SK-N-SH (cell line): Measurements from ENCODE around the gene INTS6. TPM values are rescaled to one million over a fixed set of nuclear protein-coding genes. Genes with fewer than 3 reads are reported as not detected.

ENCODE experiments used
- CTCF ChIA-PET: fragments of 300-600, 350-600 bp; formaldehyde crosslinking; extraction: SDS; loops from one replicate; lab custom pipeline; 2021; lab: Yijun Ruan, JAX
- POLR2A ChIA-PET: fragments of 350-600 bp; sonication (Branson Sonifier 250); formaldehyde crosslinking; extraction: SDS; loops from one replicate; lab custom pipeline; 2020; ENCODE audit warnings: antibody characterized with exemption, inconsistent platforms; lab: Yijun Ruan, JAX
- DNase-seq: peaks from one replicate; pipeline ENCODE4 v3.0.0; 2012
- H2AFZ ChIP-seq: fragments of 200-600 bp; sonication (generic); 2 replicates; pipeline ENCODE4 v1.8.1; 2016; ENCODE audit warnings: antibody characterized with exemption, mild to moderate bottlenecking, low read depth
- H3F3A ChIP-seq: fragments of 200-600 bp; sonication (generic); replicated peaks from 2 replicates; pipeline ENCODE3; 2016; ENCODE audit warnings: antibody characterized with exemption, mild to moderate bottlenecking; ENCODE audit not compliant: insufficient read depth
- H3K27ac ChIP-seq, 2 experiments: fragments of 200-500 bp in 1 of 2; fragments of 200-600 bp in 1 of 2; sonication (Bioruptor generic) in 1 of 2; sonication (generic), shearing (Covaris generic) in 1 of 2; 2 replicates each; pipeline versions ENCODE4 v1.5.1 to v1.6.1; 2014 to 2016; ENCODE audit warnings: low read depth in 2 of 2, inconsistent platforms in 1 of 2, low read length in 1 of 2, mild to moderate bottlenecking in 1 of 2, mixed read lengths in 1 of 2
- H3K27me3 ChIP-seq: fragments of 200-600 bp; sonication (generic), shearing (Covaris generic); 2 replicates; pipeline ENCODE4 v1.6.1; 2016; ENCODE audit warnings: mixed run types; ENCODE audit not compliant: insufficient read depth
- H3K36me3 ChIP-seq, 2 experiments: fragments of 200-500 bp in 1 of 2; fragments of 200-600 bp in 1 of 2; sonication (Bioruptor generic) in 1 of 2; sonication (generic) in 1 of 2; replicated peaks in 1 of 2; 2 replicates each; pipeline versions ENCODE3 to v1.5.1; 2014 to 2016; ENCODE audit warnings: low read length in 1 of 2, mild to moderate bottlenecking in 1 of 2; ENCODE audit not compliant: insufficient read depth in 2 of 2, control insufficient read depth in 1 of 2
- H3K4me1 ChIP-seq, 2 experiments: fragments of 200-500 bp in 1 of 2; fragments of 200-600 bp in 1 of 2; sonication (Bioruptor generic) in 1 of 2; sonication (generic), shearing (Covaris generic) in 1 of 2; 2 replicates each; pipeline versions ENCODE4 v1.5.1 to v1.6.1; 2014 to 2016; ENCODE audit warnings: low read depth in 1 of 2, low read length in 1 of 2, mixed run types in 1 of 2; ENCODE audit not compliant: insufficient read depth in 2 of 2, control insufficient read depth in 1 of 2
- H3K4me2 ChIP-seq: fragments of 200-600 bp; sonication (generic), shearing (Covaris generic); 2 replicates; pipeline ENCODE4 v1.6.1; 2017; ENCODE audit warnings: mixed run types
- H3K4me3 ChIP-seq, 2 experiments: fragments of 200-500 bp in 1 of 2; fragments of 200-600 bp in 1 of 2; sonication (Bioruptor generic) in 1 of 2; sonication (generic), shearing (Covaris generic) in 1 of 2; 2 replicates each; pipeline versions ENCODE4 v1.5.1 to v1.8.1; 2014 to 2016; ENCODE audit warnings: low read depth in 2 of 2, inconsistent platforms in 1 of 2, low read length in 1 of 2, mild to moderate bottlenecking in 1 of 2, mixed read lengths in 1 of 2, moderate library complexity in 1 of 2
- H3K79me2 ChIP-seq: fragments of 200-600 bp; sonication (generic); 2 replicates; pipeline ENCODE4 v1.8.1; 2017; ENCODE audit warnings: mild to moderate bottlenecking; ENCODE audit not compliant: insufficient read depth
- H3K9ac ChIP-seq: fragments of 200-600 bp; sonication (generic); 2 replicates; pipeline ENCODE4 v1.6.1; 2017; ENCODE audit warnings: mixed run types
- H3K9me2 ChIP-seq: fragments of 200-600 bp; sonication (generic); 2 replicates; pipeline ENCODE4 v1.6.1; 2017; ENCODE audit warnings: mixed run types
- H3K9me3 ChIP-seq: fragments of 200-600 bp; sonication (generic); 2 replicates; pipeline ENCODE4 v1.6.1; 2017; ENCODE audit warnings: mixed run types, mild to moderate bottlenecking, moderate library complexity
- H4K20me1 ChIP-seq: fragments of 200-600 bp; sonication (generic); 2 replicates; pipeline ENCODE4 v1.6.1; 2017; ENCODE audit warnings: mild to moderate bottlenecking, mixed run types; ENCODE audit not compliant: insufficient read depth
- ELF1 ChIP-seq: IDR thresholded peaks from 2 replicates; pipeline ENCODE4 v1.4.0; 2012
- EP300 ChIP-seq, 2 experiments: IDR thresholded peaks; 2 replicates each; pipeline versions ENCODE4 v1.4.0 to v1.6.1; 2012; ENCODE audit warnings: borderline replicate concordance in 1 of 2, low read depth in 1 of 2, low read length in 1 of 2
- EZH2phosphoT487 ChIP-seq: fragments of 200-600 bp; sonication (generic); IDR thresholded peaks from 2 replicates; pipeline ENCODE4 v1.6.1; 2017; ENCODE audit warnings: low read depth, mixed run types, mild to moderate bottlenecking, antibody characterized with exemption, moderate library complexity, borderline replicate concordance
- FOSL2 ChIP-seq: IDR thresholded peaks from 2 replicates; pipeline ENCODE4 v1.4.0; 2012; ENCODE audit warnings: low read depth, mild to moderate bottlenecking, moderate library complexity, borderline replicate concordance
- GABPA ChIP-seq: IDR thresholded peaks from 2 replicates; pipeline ENCODE4 v1.4.0; 2012; ENCODE audit warnings: low read depth, mild to moderate bottlenecking
- GATA2 ChIP-seq: sonication (generic); formaldehyde crosslinking; IDR thresholded peaks from 2 replicates; pipeline ENCODE4 v1.5.0; 2020; ENCODE audit warnings: mild to moderate bottlenecking, missing genetic modification reagents
- IRF3 ChIP-seq: fragments of 150-350 bp; IDR thresholded peaks from 2 replicates; pipeline ENCODE4 v1.6.1; 2016; ENCODE audit warnings: mild to moderate bottlenecking, low read depth, low read length
- MEF2A ChIP-seq: IDR thresholded peaks from 2 replicates; pipeline ENCODE4 v1.4.0; 2012; ENCODE audit warnings: low read depth, borderline replicate concordance
- MXI1 ChIP-seq: IDR thresholded peaks from 2 replicates; pipeline ENCODE4 v1.6.1; 2012; ENCODE audit warnings: mild to moderate bottlenecking, low read depth, low read length, improper control_type of control experiment
- NFIC ChIP-seq: IDR thresholded peaks from 2 replicates; pipeline ENCODE4 v1.4.0; 2012; ENCODE audit warnings: borderline replicate concordance
- NRF1 ChIP-seq: IDR thresholded peaks from 2 replicates; pipeline ENCODE4 v1.6.1; 2012; ENCODE audit warnings: low read depth, mild to moderate bottlenecking, low read length
- PBX3 ChIP-seq: IDR thresholded peaks from 2 replicates; pipeline ENCODE4; 2012
- RAD21 ChIP-seq: IDR thresholded peaks from 2 replicates; pipeline ENCODE4 v1.6.1; 2012; ENCODE audit warnings: mild to moderate bottlenecking, low read length
- RFX5 ChIP-seq: IDR thresholded peaks from 2 replicates; pipeline ENCODE4 v1.6.1; 2012; ENCODE audit warnings: mild to moderate bottlenecking, improper control_type of control experiment, low read length
- SIN3A ChIP-seq: IDR thresholded peaks from 2 replicates; pipeline ENCODE4 v1.6.1; 2012; ENCODE audit warnings: low read depth, mild to moderate bottlenecking, low read length, moderate library complexity, borderline replicate concordance
- TAF1 ChIP-seq: IDR thresholded peaks from 2 replicates; pipeline ENCODE4 v1.6.1; 2012; ENCODE audit warnings: low read depth, mild to moderate bottlenecking, low read length, moderate library complexity, borderline replicate concordance
- TCF12 ChIP-seq: IDR thresholded peaks from 2 replicates; pipeline ENCODE4 v1.4.0; 2012
- TEAD4 ChIP-seq: IDR thresholded peaks from 2 replicates; pipeline ENCODE4 v1.4.0; 2012; ENCODE audit warnings: mild to moderate bottlenecking, borderline replicate concordance; ENCODE audit not compliant: insufficient read depth
- YY1 ChIP-seq: IDR thresholded peaks from 2 replicates; pipeline ENCODE4 v1.4.0; 2012; ENCODE audit warnings: low read depth, mild to moderate bottlenecking
- WGBS: methylation state at CpG from one replicate; pipeline ENCODE4 v1.1.6; 2017; ENCODE audit warnings: low lambda C conversion rate; 5-methylcytosine and 5-hydroxymethylcytosine counted together
- polyA plus RNA-seq, 3 experiments: library from polyadenylated mRNA; depleted of rRNA; stranded (reverse); fragments of >200 nt; gene quantifications; 2 replicates each; pipeline ENCODE4 v1.2.3, GENCODE V29; 2012
- TF ChIP-seq, protein P1 (sequence below): IDR thresholded peaks from 2 replicates; pipeline ENCODE4 v1.4.0; 2012; ENCODE audit warnings: low read depth
- TF ChIP-seq, protein P2 (sequence below): fragments of 200-600 bp; sonication (generic); IDR thresholded peaks from 2 replicates; pipeline ENCODE4 v1.6.1; 2017; ENCODE audit warnings: antibody characterized with exemption, mild to moderate bottlenecking, moderate library complexity
- TF ChIP-seq, protein P3 (sequence below): fragments of 150-350 bp; IDR thresholded peaks from 2 replicates; pipeline ENCODE4 v1.6.1; 2017; ENCODE audit warnings: antibody characterized with exemption, low read length, low read depth, borderline replicate concordance
- TF ChIP-seq, protein P4 (sequence below): IDR thresholded peaks from 2 replicates; pipeline ENCODE4 v1.6.1; 2012; ENCODE audit warnings: mild to moderate bottlenecking, low read depth, low read length, moderate library complexity

INTS6 gene
- polyA plus RNA-seq, 1 of the 3 experiments (the other 2 are of a cell fraction), result 7.7 TPM

DNA sequence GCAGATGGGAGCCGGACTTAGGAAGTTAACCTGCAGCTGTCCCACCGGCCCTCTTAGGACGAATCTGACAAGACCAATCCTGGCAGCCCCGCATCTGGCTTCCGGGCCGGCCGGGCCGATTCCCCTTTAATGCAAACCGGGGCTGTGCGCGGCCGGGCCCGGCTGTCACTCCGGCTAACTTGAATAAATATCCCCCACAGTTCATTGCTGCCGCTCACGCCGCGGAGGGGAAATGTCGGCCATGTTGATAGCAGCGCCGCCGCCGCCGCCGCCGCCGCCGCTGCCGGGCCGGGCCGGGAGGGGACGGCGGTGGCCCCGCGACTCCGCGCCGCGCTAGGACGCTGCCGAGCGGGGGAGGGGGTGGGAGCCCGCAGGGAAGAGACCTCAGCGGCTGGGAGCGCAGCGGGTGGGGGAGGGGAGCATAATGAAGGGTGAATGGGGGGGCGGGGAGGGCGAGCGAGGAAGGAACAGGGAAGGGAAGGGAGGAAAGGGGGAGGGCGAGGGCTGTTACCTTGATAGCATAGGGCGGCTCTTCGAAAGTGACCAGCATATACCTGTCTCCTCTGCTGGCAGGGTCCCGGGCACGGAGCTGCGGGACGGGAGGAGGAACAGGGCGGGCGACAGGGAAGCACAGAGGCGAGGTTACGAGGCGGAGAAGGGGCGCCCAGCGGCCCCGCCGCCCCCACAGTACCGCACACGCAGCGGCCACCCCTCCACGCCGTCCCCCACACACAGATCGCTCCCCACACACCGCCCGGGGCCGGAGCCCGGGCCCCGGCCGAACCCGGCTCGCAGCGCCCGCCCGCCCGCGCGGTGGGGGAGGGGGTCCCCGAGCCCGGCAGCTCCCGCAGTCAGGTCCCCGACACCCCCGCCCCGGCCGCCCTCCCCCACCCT, 1.1 kb downstream of the INTS6 start:
- H3K9me3 ChIP-seq, result no peaks in the 10 kb centered on the region
- H3K4me1 ChIP-seq, result peaks cover 5 to 7% of the 10 kb centered on the region in 2 experiments; a peak in 3 of 4 replicates
- WGBS, result 1% methylated on average over 29 of the region's 92 CpGs
- ChIA-PET POLR2A (interaction anchor here (1.0 to 4.2 kb wide), 6 partner anchors 12 to 346 kb away, joined by 3 to 32 read pairs (median 13); no protein-coding TSS in a partner anchor), CTCF (interaction anchor here (1.2 to 2.4 kb wide), 2 partner anchors 12 to 346 kb away, joined by 3 to 12 read pairs; no protein-coding TSS in a partner anchor)
- peaks cover 42 to 43% of the 10 kb centered on the region in 2 experiments for H3K36me3 ChIP-seq
- peak overlapping the region; percentile 68; the same call in 1 of the 2 replicates for H2AFZ ChIP-seq
- no peaks in the 10 kb centered on the region for H4K20me1 ChIP-seq
- H3K27me3 ChIP-seq, result no peaks in the 10 kb centered on the region
- H3K27ac ChIP-seq, result peak overlapping the region; percentile 87 to 88
- H3F3A ChIP-seq, result peaks cover 8% of the 10 kb centered on the region
- peak overlapping the region; percentile 96 for H3K4me2 ChIP-seq
- no peaks in the 10 kb centered on the region for H3K9me2 ChIP-seq
- H3K79me2 ChIP-seq, result peaks cover 32% of the 10 kb centered on the region
- H3K4me3 ChIP-seq, result peak overlapping the region; percentile 76 to 90
- peak overlapping the region; percentile 97 for H3K9ac ChIP-seq
- peak; percentile 81 for DNase-seq
- TF ChIP-seq, protein P1, sequence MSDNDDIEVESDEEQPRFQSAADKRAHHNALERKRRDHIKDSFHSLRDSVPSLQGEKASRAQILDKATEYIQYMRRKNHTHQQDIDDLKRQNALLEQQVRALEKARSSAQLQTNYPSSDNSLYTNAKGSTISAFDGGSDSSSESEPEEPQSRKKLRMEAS, result peak; percentile 73
- TF ChIP-seq SIN3A (peak; percentile 47; the same call in 1 of the 2 replicates), TAF1 (0 out of 2 replicates have a peak, but pooled peaks have one; percentile 59), PBX3 (peak; percentile 75), NFIC (no peak), MEF2A (no peak), ELF1 (no peak), MXI1 (peak; percentile 59), GATA2 (CRISPR knock-in tag) (no peak), IRF3 (no peak), RAD21 (no peak), EZH2phosphoT487 (no peak), RFX5 (no peak), EP300 (IDR thresholded peaks at IDR 0.05; ENCODE audit: borderline replicate concordance in 1 of 2, low read depth in 1 of 2, low read length in 1 of 2) (peak in 1 of 2 experiments; percentile 37; a peak in 1 of 4 replicates), TEAD4 (no peak), GABPA (no peak), NRF1 (no peak), TCF12 (no peak), FOSL2 (no peak), YY1 (peak; percentile 87)
- TF ChIP-seq, protein P2, sequence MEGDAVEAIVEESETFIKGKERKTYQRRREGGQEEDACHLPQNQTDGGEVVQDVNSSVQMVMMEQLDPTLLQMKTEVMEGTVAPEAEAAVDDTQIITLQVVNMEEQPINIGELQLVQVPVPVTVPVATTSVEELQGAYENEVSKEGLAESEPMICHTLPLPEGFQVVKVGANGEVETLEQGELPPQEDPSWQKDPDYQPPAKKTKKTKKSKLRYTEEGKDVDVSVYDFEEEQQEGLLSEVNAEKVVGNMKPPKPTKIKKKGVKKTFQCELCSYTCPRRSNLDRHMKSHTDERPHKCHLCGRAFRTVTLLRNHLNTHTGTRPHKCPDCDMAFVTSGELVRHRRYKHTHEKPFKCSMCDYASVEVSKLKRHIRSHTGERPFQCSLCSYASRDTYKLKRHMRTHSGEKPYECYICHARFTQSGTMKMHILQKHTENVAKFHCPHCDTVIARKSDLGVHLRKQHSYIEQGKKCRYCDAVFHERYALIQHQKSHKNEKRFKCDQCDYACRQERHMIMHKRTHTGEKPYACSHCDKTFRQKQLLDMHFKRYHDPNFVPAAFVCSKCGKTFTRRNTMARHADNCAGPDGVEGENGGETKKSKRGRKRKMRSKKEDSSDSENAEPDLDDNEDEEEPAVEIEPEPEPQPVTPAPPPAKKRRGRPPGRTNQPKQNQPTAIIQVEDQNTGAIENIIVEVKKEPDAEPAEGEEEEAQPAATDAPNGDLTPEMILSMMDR, result no peak
- TF ChIP-seq, protein P3, sequence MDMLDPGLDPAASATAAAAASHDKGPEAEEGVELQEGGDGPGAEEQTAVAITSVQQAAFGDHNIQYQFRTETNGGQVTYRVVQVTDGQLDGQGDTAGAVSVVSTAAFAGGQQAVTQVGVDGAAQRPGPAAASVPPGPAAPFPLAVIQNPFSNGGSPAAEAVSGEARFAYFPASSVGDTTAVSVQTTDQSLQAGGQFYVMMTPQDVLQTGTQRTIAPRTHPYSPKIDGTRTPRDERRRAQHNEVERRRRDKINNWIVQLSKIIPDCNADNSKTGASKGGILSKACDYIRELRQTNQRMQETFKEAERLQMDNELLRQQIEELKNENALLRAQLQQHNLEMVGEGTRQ, result no peak
- TF ChIP-seq, protein P4, sequence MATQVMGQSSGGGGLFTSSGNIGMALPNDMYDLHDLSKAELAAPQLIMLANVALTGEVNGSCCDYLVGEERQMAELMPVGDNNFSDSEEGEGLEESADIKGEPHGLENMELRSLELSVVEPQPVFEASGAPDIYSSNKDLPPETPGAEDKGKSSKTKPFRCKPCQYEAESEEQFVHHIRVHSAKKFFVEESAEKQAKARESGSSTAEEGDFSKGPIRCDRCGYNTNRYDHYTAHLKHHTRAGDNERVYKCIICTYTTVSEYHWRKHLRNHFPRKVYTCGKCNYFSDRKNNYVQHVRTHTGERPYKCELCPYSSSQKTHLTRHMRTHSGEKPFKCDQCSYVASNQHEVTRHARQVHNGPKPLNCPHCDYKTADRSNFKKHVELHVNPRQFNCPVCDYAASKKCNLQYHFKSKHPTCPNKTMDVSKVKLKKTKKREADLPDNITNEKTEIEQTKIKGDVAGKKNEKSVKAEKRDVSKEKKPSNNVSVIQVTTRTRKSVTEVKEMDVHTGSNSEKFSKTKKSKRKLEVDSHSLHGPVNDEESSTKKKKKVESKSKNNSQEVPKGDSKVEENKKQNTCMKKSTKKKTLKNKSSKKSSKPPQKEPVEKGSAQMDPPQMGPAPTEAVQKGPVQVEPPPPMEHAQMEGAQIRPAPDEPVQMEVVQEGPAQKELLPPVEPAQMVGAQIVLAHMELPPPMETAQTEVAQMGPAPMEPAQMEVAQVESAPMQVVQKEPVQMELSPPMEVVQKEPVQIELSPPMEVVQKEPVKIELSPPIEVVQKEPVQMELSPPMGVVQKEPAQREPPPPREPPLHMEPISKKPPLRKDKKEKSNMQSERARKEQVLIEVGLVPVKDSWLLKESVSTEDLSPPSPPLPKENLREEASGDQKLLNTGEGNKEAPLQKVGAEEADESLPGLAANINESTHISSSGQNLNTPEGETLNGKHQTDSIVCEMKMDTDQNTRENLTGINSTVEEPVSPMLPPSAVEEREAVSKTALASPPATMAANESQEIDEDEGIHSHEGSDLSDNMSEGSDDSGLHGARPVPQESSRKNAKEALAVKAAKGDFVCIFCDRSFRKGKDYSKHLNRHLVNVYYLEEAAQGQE, result no peak
